ENCODE results near the gene VSX1. TPM values are rescaled to one million over a fixed set of nuclear protein-coding genes. Genes with fewer than 3 reads are reported as not detected.

Gene VSX1
- total RNA-seq, 1 experiment from 2014 or later, result not detected

DNA sequence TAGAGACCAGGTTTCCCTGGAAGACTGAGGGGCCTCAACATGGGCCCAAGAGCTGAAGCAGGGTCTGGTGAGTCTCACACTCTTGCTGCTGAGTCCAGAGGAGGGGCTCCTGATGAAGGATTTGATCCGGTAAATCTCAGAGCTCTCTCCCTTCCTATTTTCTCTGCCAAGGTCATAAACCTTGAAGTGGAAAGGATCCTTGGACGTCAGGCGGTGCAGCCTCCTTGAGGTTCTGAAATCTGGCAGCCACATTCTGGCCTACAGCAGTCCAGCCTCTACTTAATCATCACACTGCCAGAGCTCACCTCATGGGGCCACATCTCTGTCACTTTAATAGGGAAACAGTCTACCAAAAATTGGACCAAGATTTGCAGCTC is 48.0 kb downstream of the VSX1 start:
- peak overlapping the region; percentile 84 for H3K27ac Mint-ChIP-seq (ENCODE audit: low read depth, unreplicated experiment)

DNA sequence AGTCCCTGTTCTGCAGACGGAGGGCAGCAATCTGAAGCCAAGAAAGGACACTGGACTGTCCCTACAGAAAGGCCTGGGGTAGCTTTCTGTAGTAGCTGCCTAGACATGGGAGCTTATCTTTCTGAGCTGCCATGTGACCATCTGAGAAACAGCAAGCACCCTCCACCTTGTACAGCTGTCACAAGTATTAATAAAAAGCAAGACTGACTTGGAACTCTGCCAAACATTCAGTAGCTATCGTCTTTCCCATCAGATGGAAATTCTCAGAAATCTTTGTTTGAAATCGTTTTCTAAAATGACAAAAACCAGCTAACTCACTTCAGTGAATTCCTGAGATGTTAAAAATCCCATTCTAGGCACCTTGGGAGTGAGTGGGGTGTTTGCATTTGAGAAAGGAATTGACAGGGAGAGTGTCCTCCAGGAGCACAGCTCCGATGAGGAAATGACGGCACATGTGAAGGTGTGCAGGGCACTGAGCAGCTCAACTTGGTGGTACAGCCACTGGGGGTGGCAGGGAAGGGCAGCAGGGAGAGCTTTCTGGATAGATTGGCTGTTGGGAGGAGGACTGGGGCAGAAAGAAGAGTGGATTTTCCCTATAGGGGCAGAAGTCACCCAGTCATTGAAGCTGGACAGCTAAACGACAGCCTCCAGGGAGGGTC is 48.5 kb downstream of the VSX1 start:
- CTCF ChIA-PET, result interaction anchor here (0.7 to 4.9 kb wide), 10 partner anchors 10 to 366 kb away, joined by 3 to 43 read pairs (median 4); no protein-coding TSS in a partner anchor

More for the DNA sequence above, 48.0 kb downstream of the VSX1 start:
- peaks cover 21% of the 10 kb centered on the region for H3K4me1 Mint-ChIP-seq (ENCODE audit: insufficient read depth, unreplicated experiment)
- H3K9me3 Mint-ChIP-seq (ENCODE audit: unreplicated experiment), result no peaks in the 10 kb centered on the region
- no TSS peak for BruUV-seq (replicated peaks)
- H3K4me3 Mint-ChIP-seq (ENCODE audit: unreplicated experiment), result no peak overlapping the region
- ChIA-PET POLR2A (interaction anchor here (1.0 to 5.5 kb wide), 3 partner anchors 13 to 145 kb away, joined by 3 to 42 read pairs (median 3); no protein-coding TSS in a partner anchor), CTCF (interaction anchor here (0.7 to 4.9 kb wide), 11 partner anchors 11 to 365 kb away, joined by 3 to 43 read pairs (median 4); no protein-coding TSS in a partner anchor)
- no peaks in the 10 kb centered on the region for H3K27me3 Mint-ChIP-seq (ENCODE audit: insufficient read depth, unreplicated experiment)
- intact Hi-C loops (cut with micrococcal nuclease), result no loop called here
- no peak for DNase-seq (ENCODE audit: unreplicated experiment)
- TF ChIP-seq, protein P1, sequence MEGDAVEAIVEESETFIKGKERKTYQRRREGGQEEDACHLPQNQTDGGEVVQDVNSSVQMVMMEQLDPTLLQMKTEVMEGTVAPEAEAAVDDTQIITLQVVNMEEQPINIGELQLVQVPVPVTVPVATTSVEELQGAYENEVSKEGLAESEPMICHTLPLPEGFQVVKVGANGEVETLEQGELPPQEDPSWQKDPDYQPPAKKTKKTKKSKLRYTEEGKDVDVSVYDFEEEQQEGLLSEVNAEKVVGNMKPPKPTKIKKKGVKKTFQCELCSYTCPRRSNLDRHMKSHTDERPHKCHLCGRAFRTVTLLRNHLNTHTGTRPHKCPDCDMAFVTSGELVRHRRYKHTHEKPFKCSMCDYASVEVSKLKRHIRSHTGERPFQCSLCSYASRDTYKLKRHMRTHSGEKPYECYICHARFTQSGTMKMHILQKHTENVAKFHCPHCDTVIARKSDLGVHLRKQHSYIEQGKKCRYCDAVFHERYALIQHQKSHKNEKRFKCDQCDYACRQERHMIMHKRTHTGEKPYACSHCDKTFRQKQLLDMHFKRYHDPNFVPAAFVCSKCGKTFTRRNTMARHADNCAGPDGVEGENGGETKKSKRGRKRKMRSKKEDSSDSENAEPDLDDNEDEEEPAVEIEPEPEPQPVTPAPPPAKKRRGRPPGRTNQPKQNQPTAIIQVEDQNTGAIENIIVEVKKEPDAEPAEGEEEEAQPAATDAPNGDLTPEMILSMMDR (IDR thresholded peaks at IDR 0.05; ENCODE audit: unreplicated experiment), result no peak
- H3K36me3 Mint-ChIP-seq (ENCODE audit: insufficient read depth, unreplicated experiment), result no peaks in the 10 kb centered on the region

DNA sequence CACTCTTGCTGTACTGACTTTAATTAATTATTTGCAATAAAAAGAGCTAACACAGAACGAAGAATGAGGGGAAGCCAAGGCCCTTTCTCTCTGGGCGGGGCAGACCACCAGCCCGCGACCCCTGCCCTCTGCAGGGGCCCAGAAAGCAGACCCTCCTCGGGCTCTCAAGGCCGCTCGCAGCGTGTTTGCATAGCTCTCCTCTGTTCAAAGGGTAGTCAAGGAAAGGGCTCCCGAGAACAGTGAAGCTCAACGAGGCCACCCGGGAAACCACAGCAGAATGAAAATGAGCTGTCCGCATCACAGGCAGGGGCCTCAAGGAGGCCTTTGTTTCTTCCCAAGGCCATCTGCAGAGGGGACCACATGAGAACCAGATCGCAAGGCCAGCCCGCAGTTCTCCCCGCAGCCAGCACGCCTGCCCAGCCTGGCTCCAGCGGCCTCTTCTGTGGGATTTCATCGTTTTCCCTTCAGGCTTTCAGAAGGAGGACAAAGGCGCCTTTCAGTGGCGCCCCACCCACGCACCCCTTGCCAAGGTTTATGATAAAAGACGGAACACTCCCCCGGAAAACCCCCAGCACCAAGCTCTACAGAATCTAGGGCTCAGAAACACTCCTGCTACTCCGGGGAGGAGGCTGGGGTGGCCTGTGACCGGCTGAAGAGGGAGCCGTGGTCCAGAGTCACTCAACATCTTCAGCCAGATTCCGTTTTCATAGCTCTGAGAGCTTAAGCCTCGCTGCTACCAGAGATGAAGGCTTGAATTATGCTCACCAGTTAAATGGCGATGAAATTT is 49.3 kb downstream of the VSX1 start:
- H3K27me3 Mint-ChIP-seq (ENCODE audit: insufficient read depth, unreplicated experiment), result no peaks in the 10 kb centered on the region
- BruUV-seq (replicated peaks), result no TSS peak
- H3K27ac Mint-ChIP-seq (ENCODE audit: low read depth, unreplicated experiment), result no peak overlapping the region
- no peak for DNase-seq (ENCODE audit: unreplicated experiment)
- no peak overlapping the region for H3K4me3 Mint-ChIP-seq (ENCODE audit: unreplicated experiment)
- TF ChIP-seq, protein P1 (IDR thresholded peaks at IDR 0.05; ENCODE audit: unreplicated experiment), result no peak
- CTCF ChIA-PET, result interaction anchor here (0.7 to 4.9 kb wide), 10 partner anchors 9 to 390 kb away, joined by 3 to 43 read pairs (median 4); no protein-coding TSS in a partner anchor
- peaks cover 16% of the 10 kb centered on the region for H3K4me1 Mint-ChIP-seq (ENCODE audit: insufficient read depth, unreplicated experiment)
- intact Hi-C loops (cut with micrococcal nuclease), result no loop called here
- no peaks in the 10 kb centered on the region for H3K9me3 Mint-ChIP-seq (ENCODE audit: unreplicated experiment)
- H3K36me3 Mint-ChIP-seq (ENCODE audit: insufficient read depth, unreplicated experiment), result no peaks in the 10 kb centered on the region
- POLR2A ChIA-PET, result interaction anchor here (0.8 to 5.5 kb wide), 6 partner anchors 12 to 39 kb away, joined by 3 to 42 read pairs (median 4); no protein-coding TSS in a partner anchor

More for the DNA sequence above, 48.5 kb downstream of the VSX1 start:
- TF ChIP-seq, protein P1 (IDR thresholded peaks at IDR 0.05; ENCODE audit: unreplicated experiment), result no peak
- no peak for DNase-seq (ENCODE audit: unreplicated experiment)
- intact Hi-C loops (cut with micrococcal nuclease), result no loop called here
- H3K36me3 Mint-ChIP-seq (ENCODE audit: insufficient read depth, unreplicated experiment), result no peaks in the 10 kb centered on the region
- H3K4me3 Mint-ChIP-seq (ENCODE audit: unreplicated experiment), result no peak overlapping the region
- peak overlapping the region; percentile 84 for H3K27ac Mint-ChIP-seq (ENCODE audit: low read depth, unreplicated experiment)
- H3K4me1 Mint-ChIP-seq (ENCODE audit: insufficient read depth, unreplicated experiment), result peaks cover 16% of the 10 kb centered on the region
- no peaks in the 10 kb centered on the region for H3K27me3 Mint-ChIP-seq (ENCODE audit: insufficient read depth, unreplicated experiment)
- no TSS peak for BruUV-seq (replicated peaks)
- POLR2A ChIA-PET, result interaction anchor here (0.8 to 5.5 kb wide), 7 partner anchors 12 to 145 kb away, joined by 3 to 42 read pairs (median 3); no protein-coding TSS in a partner anchor
- H3K9me3 Mint-ChIP-seq (ENCODE audit: unreplicated experiment), result no peaks in the 10 kb centered on the region

DNA sequence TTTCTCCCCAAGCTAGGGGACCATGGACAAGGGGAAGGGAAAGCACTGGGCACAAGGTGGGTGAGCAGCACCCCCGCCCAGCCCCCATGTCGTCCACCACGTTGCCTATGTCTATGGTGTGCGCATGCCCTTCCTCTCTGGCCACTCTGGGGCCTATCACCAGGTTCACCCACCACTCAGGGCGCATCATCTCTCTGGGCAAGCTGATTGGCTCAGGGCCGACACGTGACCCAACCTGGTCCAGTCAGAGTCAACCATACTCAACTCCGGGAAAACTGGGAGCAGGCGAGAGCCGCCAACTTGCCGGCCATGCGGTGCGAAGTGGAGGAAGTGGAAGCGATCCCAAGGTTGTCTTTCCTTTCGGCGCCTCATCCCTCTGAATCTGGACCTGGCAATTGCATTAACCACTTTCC is 49.9 kb downstream of the VSX1 start:
- Mint-ChIP-seq H3K36me3 (ENCODE audit: insufficient read depth, unreplicated experiment) (no peaks in the 10 kb centered on the region), H3K27me3 (ENCODE audit: insufficient read depth, unreplicated experiment) (no peaks in the 10 kb centered on the region), H3K4me3 (ENCODE audit: unreplicated experiment) (no peak overlapping the region), H3K4me1 (ENCODE audit: insufficient read depth, unreplicated experiment) (peaks cover 16% of the 10 kb centered on the region), H3K9me3 (ENCODE audit: unreplicated experiment) (no peaks in the 10 kb centered on the region), H3K27ac (ENCODE audit: low read depth, unreplicated experiment) (no peak overlapping the region)
- ChIA-PET POLR2A (interaction anchor here (0.6 to 5.5 kb wide), 4 partner anchors 11 to 357 kb away, joined by 3 to 42 read pairs (median 10); no protein-coding TSS in a partner anchor), CTCF (interaction anchor here (0.6 to 4.9 kb wide), 6 partner anchors 9 to 391 kb away, joined by 3 to 43 read pairs (median 14); no protein-coding TSS in a partner anchor)
- no peak for DNase-seq (ENCODE audit: unreplicated experiment)
- TF ChIP-seq, protein P1 (IDR thresholded peaks at IDR 0.05; ENCODE audit: unreplicated experiment), result no peak
- intact Hi-C loops (cut with micrococcal nuclease), result no loop called here
- BruUV-seq (replicated peaks), result no TSS peak
